ENCODE data around the gene VWA3B.

VWA3B gene

GRCh38 chr2:98236935-98237334, 150.0 kb downstream of the VWA3B start:
- no peak for DNase-seq (ENCODE audit: low read depth, low spot score)
- no peak overlapping the region for H3K4me3 ChIP-seq (ENCODE audit: low read depth, low read length)
- TF ChIP-seq CTCF (IDR thresholded peaks at IDR 0.05; ENCODE audit: insufficient read depth, low read length, missing control alignments): no peak
- ChIA-PET POLR2A (no interaction called here), CTCF (no interaction called here)

- no peak for TF ChIP-seq CTCF (IDR thresholded peaks at IDR 0.05; ENCODE audit: insufficient read depth, low read length, missing control alignments)
- CTCF ChIA-PET: no interaction called here
- POLR2A ChIA-PET: no interaction called here
- no peak for DNase-seq (ENCODE audit: low read depth, low spot score)
- H3K4me3 ChIP-seq (ENCODE audit: low read depth, low read length): no peak overlapping the region
Observed at GRCh38 chr2:98240786-98241398, 153.9 kb downstream of the VWA3B start.

- no peak for TF ChIP-seq CTCF (IDR thresholded peaks at IDR 0.05; ENCODE audit: insufficient read depth, low read length, missing control alignments)
- ChIA-PET CTCF (no interaction called here), POLR2A (no interaction called here)
- no peak overlapping the region for H3K4me3 ChIP-seq (ENCODE audit: low read depth, low read length)
- DNase-seq (ENCODE audit: low read depth, low spot score): no peak
Observed at GRCh38 chr2:98241592-98241991, 154.6 kb downstream of the VWA3B start.

- TF ChIP-seq CTCF (IDR thresholded peaks at IDR 0.05; ENCODE audit: insufficient read depth, low read length, missing control alignments): no peak
- H3K4me3 ChIP-seq (ENCODE audit: low read depth, low read length): no peak overlapping the region
- no peak for DNase-seq (ENCODE audit: low read depth, low spot score)
- CTCF ChIA-PET: no interaction called here
- POLR2A ChIA-PET: no interaction called here
Observed at GRCh38 chr2:98242003-98242402, 155.0 kb downstream of the VWA3B start.

- POLR2A ChIA-PET: no interaction called here
- CTCF ChIA-PET: no interaction called here
- TF ChIP-seq CTCF (IDR thresholded peaks at IDR 0.05; ENCODE audit: insufficient read depth, low read length, missing control alignments): no peak
- no peak overlapping the region for H3K4me3 ChIP-seq (ENCODE audit: low read depth, low read length)
- DNase-seq (ENCODE audit: low read depth, low spot score): no peak
Observed at GRCh38 chr2:98245491-98245890, 158.5 kb downstream of the VWA3B start.

GRCh38 chr2:98247383-98247782, 160.4 kb downstream of the VWA3B start:
- ChIA-PET POLR2A (no interaction called here), CTCF (no interaction called here)
- no peak overlapping the region for H3K4me3 ChIP-seq (ENCODE audit: low read depth, low read length)
- DNase-seq (ENCODE audit: low read depth, low spot score): no peak
- TF ChIP-seq CTCF (IDR thresholded peaks at IDR 0.05; ENCODE audit: insufficient read depth, low read length, missing control alignments): no peak
